K562 (cell line): ENCODE data around the gene RPS8. TPM values are rescaled to one million over a fixed set of nuclear protein-coding genes. Genes with fewer than 3 reads are reported as not detected.

Experiments
- ATAC-seq: fragments of 200-7000 bp; cut with Tn5 transposase; 3 replicates; pipeline ENCODE4 v1.9.1; 2020; ENCODE audit warnings: moderate library complexity
- BruUV-seq: library from RNA; stranded (reverse); fragments of 400-500 nt; replicated peaks from 2 replicates; lab custom pipeline; 2021; lab: Mats Ljungman, UMichigan
- CTCF ChIA-PET: fragments of 300-600 bp; formaldehyde crosslinking; extraction: SDS; loops from one replicate; lab custom pipeline; 2021; ENCODE audit warnings: low intra/inter-chr PET ratio; lab: Yijun Ruan, JAX
- POLR2A ChIA-PET: fragments of 300-600, 350-650 bp; sonication (Branson Sonifier 250); formaldehyde crosslinking; extraction: SDS; loops from one replicate; lab custom pipeline; 2021; ENCODE audit warnings: antibody characterized with exemption, inconsistent platforms; lab: Yijun Ruan, JAX
- DNase-seq, 4 experiments: peaks; one replicate each; pipeline versions ENCODE4 v3.0.0 to v3.0.0-alpha.2; 2011 to 2018; ENCODE audit warnings: low spot score in 3 of 4, mixed read lengths in 3 of 4; ENCODE audit errors: extremely low read depth in 1 of 4
- FAIRE-seq: peaks from 2 replicates; lab custom pipeline; 2011; peaks lifted over from hg19 to GRCh38; lab: Jason Lieb, UNC
- H2AFZ ChIP-seq: 2 replicates; pipeline ENCODE4 v1.6.0; 2011; ENCODE audit warnings: low read depth, low read length, control low read depth, inconsistent platforms
- H3K27ac ChIP-seq: fragments of 200-600 bp; 3 replicates; pipeline ENCODE4 v1.8.0; 2011; ENCODE audit warnings: low read depth, mild to moderate bottlenecking, control low read depth, inconsistent platforms, low read length, moderate library complexity, mixed read lengths; ENCODE audit errors: extremely low read depth
- H3K27me3 ChIP-seq, 2 experiments: fragments of 300-600 bp in 1 of 2; 2 replicates in 1 of 2; 3 replicates in 1 of 2; pipeline versions ENCODE4 v1.6.0 to v1.8.0; 2011; ENCODE audit warnings: inconsistent platforms in 2 of 2, low read length in 2 of 2, mild to moderate bottlenecking in 1 of 2, mixed read lengths in 1 of 2, moderate library complexity in 1 of 2; ENCODE audit not compliant: control insufficient read depth in 2 of 2, insufficient read depth in 2 of 2
- H3K36me3 ChIP-seq: fragments of 300-600 bp; 3 replicates; pipeline ENCODE4 v1.8.0; 2011; ENCODE audit warnings: mild to moderate bottlenecking, low read length, inconsistent platforms; ENCODE audit not compliant: control insufficient read depth, insufficient read depth
- H3K4me1 ChIP-seq, 2 experiments: fragments of 200-600 bp in 1 of 2; replicated peaks in 1 of 2; 2 replicates in 1 of 2; 3 replicates in 1 of 2; pipeline versions ENCODE4 v1.5.1 to v1.8.0; 2011; ENCODE audit warnings: inconsistent platforms in 2 of 2, low read length in 2 of 2, mild to moderate bottlenecking in 1 of 2, mixed read lengths in 1 of 2, moderate library complexity in 1 of 2; ENCODE audit not compliant: control insufficient read depth in 2 of 2, insufficient read depth in 2 of 2
- H3K4me2 ChIP-seq: 2 replicates; pipeline ENCODE4 v1.6.1; 2011; ENCODE audit warnings: low read length, control low read depth, inconsistent platforms, mixed read lengths; ENCODE audit not compliant: insufficient read depth
- H3K4me3 ChIP-seq: fragments of 200-600 bp; sonication (generic), shearing (Covaris generic); 2 replicates; pipeline ENCODE4 v1.5.1; 2016; ENCODE audit warnings: control low read depth, inconsistent platforms
- H3K79me2 ChIP-seq: fragments of 200-600 bp; 3 replicates; pipeline ENCODE4 v1.8.0; 2011; ENCODE audit warnings: low read length, inconsistent platforms; ENCODE audit not compliant: control insufficient read depth, insufficient read depth
- H3K9ac ChIP-seq, 2 experiments: 2 replicates each; pipeline versions ENCODE4 v1.6.0 to v1.6.1; 2011; ENCODE audit warnings: low read depth in 2 of 2, low read length in 2 of 2, control low read depth in 1 of 2, inconsistent platforms in 1 of 2, mild to moderate bottlenecking in 1 of 2, mixed read lengths in 1 of 2; ENCODE audit not compliant: insufficient read depth in 1 of 2
- H3K9me1 ChIP-seq: one replicate; pipeline ENCODE4 v1.6.0; 2011; ENCODE audit warnings: inconsistent platforms, mild to moderate bottlenecking, low read length, moderate library complexity; ENCODE audit not compliant: control insufficient read depth, insufficient read depth
- H3K9me3 ChIP-seq: replicated peaks from 2 replicates; pipeline ENCODE4 v1.5.1; 2011; ENCODE audit warnings: low read depth, low read length, inconsistent platforms; ENCODE audit not compliant: control insufficient read depth, insufficient read depth
- H4K20me1 ChIP-seq: replicated peaks from 2 replicates; pipeline ENCODE4 v1.6.1; 2011; ENCODE audit warnings: low read length, inconsistent platforms, mixed read lengths; ENCODE audit not compliant: control insufficient read depth, insufficient read depth
- ATF1 ChIP-seq, 2 experiments: fragments of 450-650 bp in 1 of 2; IDR thresholded peaks; 2 replicates each; pipeline ENCODE4 v1.6.1; 2016; ENCODE audit warnings: missing compliant biosample characterization in 1 of 2, missing genetic modification characterization in 1 of 2
- BRD4 ChIP-seq: fragments of 200-600 bp; sonication (generic); IDR thresholded peaks from 2 replicates; pipeline ENCODE4 v1.6.1; 2017; ENCODE audit warnings: inconsistent platforms
- HDAC6 ChIP-seq: IDR thresholded peaks from 2 replicates; pipeline ENCODE4 v1.6.1; 2012; ENCODE audit warnings: low read depth, mild to moderate bottlenecking, control low read depth, inconsistent platforms, low read length, moderate library complexity
- ILK ChIP-seq: fragments of 450-650 bp; IDR thresholded peaks from 2 replicates; pipeline ENCODE4 v1.6.1; 2016; ENCODE audit warnings: missing genetic modification characterization, low read depth, mild to moderate bottlenecking, missing compliant biosample characterization, moderate library complexity, borderline replicate concordance
- MCM2 ChIP-seq: fragments of 450-650 bp; IDR thresholded peaks from 2 replicates; pipeline ENCODE4 v1.6.1; 2017; ENCODE audit warnings: low read depth, mild to moderate bottlenecking
- MITF ChIP-seq: IDR thresholded peaks from 2 replicates; pipeline ENCODE4 v1.6.1; 2014; ENCODE audit warnings: antibody characterized with exemption
- PHF20 ChIP-seq: fragments of 450-650 bp; IDR thresholded peaks from 2 replicates; pipeline ENCODE4 v1.6.1; 2018; ENCODE audit not compliant: partially characterized antibody
- PML ChIP-seq: IDR thresholded peaks from 2 replicates; pipeline ENCODE4 v1.6.1; 2012; ENCODE audit warnings: low read length, inconsistent platforms
- PTBP1 ChIP-seq: fragments of 200-400 bp; formaldehyde crosslinking; IDR thresholded peaks from 2 replicates; pipeline ENCODE4 v1.6.1; 2017; ENCODE audit warnings: low read depth, low read length
- SMAD4 ChIP-seq: fragments of 250-450 bp; sonication (Bioruptor Pico); conservative IDR thresholded peaks from 2 replicates; pipeline ENCODE4 v1.8.0; 2021; ENCODE audit warnings: inconsistent platforms, mild to moderate bottlenecking, moderate library complexity
- SP1 ChIP-seq: sonication (generic); formaldehyde crosslinking; IDR thresholded peaks from 2 replicates; pipeline ENCODE4 v1.8.1; 2022; ENCODE audit warnings: mild to moderate bottlenecking, missing genetic modification reagents
- THRB ChIP-seq: fragments of 450-650 bp; formaldehyde crosslinking; conservative IDR thresholded peaks from 2 replicates; pipeline ENCODE4 v1.4.0; 2022; ENCODE audit warnings: mild to moderate bottlenecking, missing genetic modification characterization
- XRCC4 ChIP-seq: IDR thresholded peaks from one replicate; pipeline ENCODE4 v1.6.1; 2011; ENCODE audit not compliant: insufficient read depth, insufficient read length; ENCODE audit errors: extremely low read depth
- ZBTB8A ChIP-seq: fragments of 450-650 bp; IDR thresholded peaks from 2 replicates; pipeline ENCODE4 v1.6.1; 2018; ENCODE audit warnings: mild to moderate bottlenecking, moderate library complexity; ENCODE audit not compliant: partially characterized antibody
- ZFP30 ChIP-seq: fragments of 250-450 bp; sonication (Bioruptor Pico); IDR thresholded peaks from 2 replicates; pipeline ENCODE4 v1.8.0; 2022; ENCODE audit warnings: moderate library complexity, mild to moderate bottlenecking, inconsistent platforms, borderline replicate concordance
- ZNF24 ChIP-seq: fragments of 450-650 bp; IDR thresholded peaks from 2 replicates; pipeline ENCODE4 v1.6.1; 2016
- ZNF41 ChIP-seq: fragments of 250-450 bp; sonication (Bioruptor Pico); conservative IDR thresholded peaks from 2 replicates; pipeline ENCODE4 v1.4.0; 2020; ENCODE audit warnings: mild to moderate bottlenecking
- ZNF780A ChIP-seq: fragments of 250-450 bp; sonication (Bioruptor Pico); IDR thresholded peaks from 2 replicates; pipeline ENCODE4 v1.5.0; 2021; ENCODE audit warnings: mild to moderate bottlenecking
- WGBS: fragments of 100-300 bp; shearing (Covaris generic); methylation state at CpG from one replicate; pipeline ENCODE4 v1.1.6; 2016; ENCODE audit warnings: low coverage, mixed read lengths; ENCODE audit not compliant: insufficient coverage; ENCODE audit errors: missing lambda C conversion rate; 5-methylcytosine and 5-hydroxymethylcytosine counted together
- in situ Hi-C: fragments of 300-500 bp; cut with MboI; formaldehyde crosslinking; loops from 4 replicates; pipeline ENCODE4 v1.15.0; 2018; ENCODE audit warnings: inconsistent platforms, mixed read lengths
- intact Hi-C: fragments of 100-400 bp; cut with micrococcal nuclease; formaldehyde crosslinking; loops from 2 replicates; pipeline ENCODE4 v1.14.2; 2022
- polyA plus RNA-seq, 8 experiments: library from polyadenylated mRNA; depleted of rRNA in 4 of 8; stranded (reverse) in 5 of 8; unstranded in 3 of 8; fragments of >200 nt; fragmentation: Nextera tagmentation in 2 of 8; fragmentation: Illumina TruSeq in 1 of 8; extraction: Ambion mirVana in 2 of 8; extraction: Trizol in 1 of 8; gene quantifications; 2 replicates each; pipeline versions ENCODE4 v1.2.1 to v1.2.3, GENCODE V29; 2011 to 2014; ENCODE audit warnings: inconsistent platforms in 1 of 8, missing spikeins in 1 of 8
- total RNA-seq, 7 experiments: library from RNA; depleted of rRNA in 6 of 7; stranded (reverse); fragments of >200 nt in 6 of 7; fragmentation: Illumina TruSeq in 2 of 7; extraction: Trizol in 2 of 7; gene quantifications; 2 replicates each; pipeline versions ENCODE4 v1.2.1 to v1.2.3, GENCODE V29; 2011 to 2021; ENCODE audit warnings: low replicate concordance in 1 of 7

Gene RPS8
- total and polyA plus RNA-seq, 9 of the 15 experiments (the other 6 are each of a cell fraction or from before 2014, with no cell fraction given), result 2,431 to 4,168 (median 3,109) TPM

GRCh38 chr1:44808938-44809917 is 33.9 kb downstream of the RPS8 start:
- TSS peak; percentile 0 for BruUV-seq
- Histone ChIP-seq H3K4me1 (peaks cover 59 to 73% of the 10 kb centered on the region in 2 experiments), H3K4me3 (peak overlapping the region; percentile 30), H3K9me3 (no peaks in the 10 kb centered on the region), H3K36me3 (peaks cover 26% of the 10 kb centered on the region; the same call in 2 of the 3 replicates), H4K20me1 (no peaks in the 10 kb centered on the region), H3K4me2 (peak overlapping the region; percentile 80), H3K27me3 (no peaks in the 10 kb centered on the region), H3K9me1 (peaks cover 6% of the 10 kb centered on the region), H3K27ac (peak overlapping the region; percentile 100), H2AFZ (peak overlapping the region; percentile 96), H3K79me2 (peaks cover 14% of the 10 kb centered on the region; the same call in 1 of the 3 replicates), H3K9ac (peak overlapping the region; percentile 86 to 92)
- intact Hi-C loops, result loop anchor here (10.0 kb wide), 1 partner anchor 174 kb away; no protein-coding TSS in a partner anchor
- ATAC-seq (no peak), FAIRE-seq (peak; percentile 78), DNase-seq (peak in 3 of 4 experiments; percentile 36 to 72 (median 56))
- WGBS, result 43% methylated on average over 6 of the region's 6 CpGs
- POLR2A ChIA-PET, result interaction anchor here (0.6 to 16.9 kb wide), 20 partner anchors 9 to 534 kb away, joined by 3 to 594 read pairs (median 5); partner anchors contain the start of genes BEST4, HECTD3, PLK3 and RNU5D-1
- in situ Hi-C loops, result loop anchor here (10.0 kb wide), 1 partner anchor 686 kb away; the partner anchor contains the start of gene TESK2
- CTCF ChIA-PET, result no interaction called here
- TF ChIP-seq BRD4, result no peak
- TF ChIP-seq ZNF41 (CRISPR knock-in tag), result no peak
- TF ChIP-seq ZBTB8A, result no peak
- TF ChIP-seq PML, result no peak
- no peak for TF ChIP-seq ZNF24
- no peak for TF ChIP-seq ZFP30
- no peak for TF ChIP-seq MCM2
- no peak for TF ChIP-seq ATF1 (CRISPR knock-in tag; IDR thresholded peaks at IDR 0.05)
- TF ChIP-seq ATF1 (tag; IDR thresholded peaks at IDR 0.05), result no peak
- TF ChIP-seq ILK (tag), result no peak
- no peak for TF ChIP-seq THRB (CRISPR knock-in tag)
- TF ChIP-seq MITF, result no peak
- TF ChIP-seq PHF20, result no peak
- no peak for TF ChIP-seq HDAC6
- no peak for TF ChIP-seq ZNF780A
- TF ChIP-seq XRCC4, result no peak
- TF ChIP-seq SP1 (CRISPR knock-in tag), result no peak
- 0 out of 2 replicates have a peak, but pooled peaks have one; percentile 28 for TF ChIP-seq SMAD4
- TF ChIP-seq PTBP1, result no peak
